Tongue (tissue), 2 donors: ENCODE results near the gene NPL. TPM values are rescaled to one million over a fixed set of nuclear protein-coding genes. Genes with fewer than 3 reads are reported as not detected.

Experiments used
- DNase-seq: peaks from one replicate; pipeline ENCODE4 v3.0.0-alpha.2; 2015
- total RNA-seq: library from RNA; depleted of rRNA; stranded (reverse); fragments of >200 nt; gene quantifications from one replicate; pipeline ENCODE4 v1.2.3, GENCODE V29; 2014

NPL gene, protein sequence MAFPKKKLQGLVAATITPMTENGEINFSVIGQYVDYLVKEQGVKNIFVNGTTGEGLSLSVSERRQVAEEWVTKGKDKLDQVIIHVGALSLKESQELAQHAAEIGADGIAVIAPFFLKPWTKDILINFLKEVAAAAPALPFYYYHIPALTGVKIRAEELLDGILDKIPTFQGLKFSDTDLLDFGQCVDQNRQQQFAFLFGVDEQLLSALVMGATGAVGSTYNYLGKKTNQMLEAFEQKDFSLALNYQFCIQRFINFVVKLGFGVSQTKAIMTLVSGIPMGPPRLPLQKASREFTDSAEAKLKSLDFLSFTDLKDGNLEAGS
- total RNA-seq, result 3.4 TPM

- peak; percentile 87 for DNase-seq
Observed at GRCh38 chr1:182789138-182790076, at the start of gene NPL. Gene NPL, plus strand, starts transcription at chr1:182789773. Its CDS starts 4,599 bp downstream, at chr1:182794372.

DNA sequence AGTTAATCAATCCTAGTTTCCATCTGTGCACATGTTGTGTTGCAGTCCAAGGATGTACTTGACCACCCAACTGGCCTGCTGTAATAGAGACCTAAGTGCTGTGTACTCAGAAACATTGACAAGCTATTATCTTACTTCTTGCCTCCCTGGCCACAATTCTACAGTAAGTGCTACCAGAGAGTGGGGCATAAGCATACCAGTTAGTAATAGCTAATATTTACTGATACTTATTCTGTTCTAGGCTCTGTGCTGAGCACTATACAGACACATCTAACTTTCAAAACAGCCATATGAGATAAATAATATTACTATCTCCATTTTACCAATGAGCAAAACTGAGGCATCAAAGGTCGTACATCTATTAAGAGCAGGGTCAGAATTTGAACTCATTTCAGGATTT, 49.5 kb upstream of the NPL start:
- DNase-seq, result no peak

- DNase-seq, result no peak
Observed at GRCh38 chr1:182742780-182743179, 46.8 kb upstream of the NPL start.

DNA sequence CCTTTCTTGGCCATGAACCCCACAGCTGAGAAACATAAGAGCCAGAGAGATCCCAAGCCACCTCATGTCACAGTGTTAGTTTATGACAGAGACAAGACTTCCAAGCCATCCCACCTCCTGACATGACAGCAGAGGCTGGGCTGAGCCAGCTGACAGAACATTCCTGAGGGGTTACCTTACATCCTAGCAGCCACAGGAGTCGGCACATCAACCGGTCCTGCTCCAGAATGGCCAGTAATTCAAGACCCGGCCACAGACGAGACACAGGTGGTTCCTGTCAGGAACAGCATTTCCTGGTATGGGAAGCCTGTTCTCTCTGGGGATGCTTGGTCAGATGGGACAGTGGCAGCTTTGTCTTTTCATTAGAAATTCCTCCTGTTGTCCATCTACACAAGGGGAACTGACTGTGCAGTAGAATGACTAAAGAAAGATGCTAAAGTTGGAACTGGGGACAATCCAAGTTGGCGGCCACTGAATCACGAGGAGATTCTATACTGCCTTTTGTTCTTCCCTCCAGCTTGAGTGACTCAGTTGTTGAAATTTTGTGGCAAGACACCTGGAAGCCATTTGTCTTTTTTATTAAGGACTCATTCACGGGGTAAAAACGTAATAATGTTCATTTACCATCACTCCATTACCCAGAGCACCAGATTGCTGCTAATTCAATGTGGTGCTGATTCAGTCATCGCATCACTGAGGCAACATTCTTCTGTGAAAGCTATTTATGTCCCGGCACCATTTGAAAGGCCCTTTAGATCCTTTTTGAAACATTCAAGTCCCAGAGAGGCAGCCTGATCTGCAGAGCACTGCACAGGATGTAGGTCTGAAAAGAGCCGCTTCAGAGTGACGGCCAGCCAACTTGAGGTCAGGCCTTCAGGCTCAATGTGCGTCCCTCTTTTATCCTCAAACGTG, 37.2 kb upstream of the NPL start:
- peak; percentile 53 for DNase-seq

DNA sequence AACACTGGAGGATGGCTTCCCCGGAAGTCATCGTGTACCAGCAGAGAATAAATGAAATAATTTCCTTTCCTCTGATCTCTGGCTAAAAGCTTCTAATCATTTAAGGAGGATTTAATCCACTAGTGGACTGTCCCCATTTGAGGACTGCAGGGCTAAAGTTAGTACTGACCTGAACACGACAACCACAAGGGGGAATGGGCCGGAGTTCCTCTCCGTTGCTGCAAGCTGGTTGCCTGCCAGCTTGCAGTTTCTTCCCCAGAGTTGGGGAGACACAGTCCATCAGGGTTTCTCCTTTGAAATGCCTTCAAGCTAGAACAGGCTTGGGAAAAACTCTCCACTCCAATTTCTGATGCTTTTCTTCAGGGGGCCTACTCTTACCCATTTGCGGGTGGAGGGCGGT, 35.5 kb upstream of the NPL start:
- DNase-seq, result no peak

DNA sequence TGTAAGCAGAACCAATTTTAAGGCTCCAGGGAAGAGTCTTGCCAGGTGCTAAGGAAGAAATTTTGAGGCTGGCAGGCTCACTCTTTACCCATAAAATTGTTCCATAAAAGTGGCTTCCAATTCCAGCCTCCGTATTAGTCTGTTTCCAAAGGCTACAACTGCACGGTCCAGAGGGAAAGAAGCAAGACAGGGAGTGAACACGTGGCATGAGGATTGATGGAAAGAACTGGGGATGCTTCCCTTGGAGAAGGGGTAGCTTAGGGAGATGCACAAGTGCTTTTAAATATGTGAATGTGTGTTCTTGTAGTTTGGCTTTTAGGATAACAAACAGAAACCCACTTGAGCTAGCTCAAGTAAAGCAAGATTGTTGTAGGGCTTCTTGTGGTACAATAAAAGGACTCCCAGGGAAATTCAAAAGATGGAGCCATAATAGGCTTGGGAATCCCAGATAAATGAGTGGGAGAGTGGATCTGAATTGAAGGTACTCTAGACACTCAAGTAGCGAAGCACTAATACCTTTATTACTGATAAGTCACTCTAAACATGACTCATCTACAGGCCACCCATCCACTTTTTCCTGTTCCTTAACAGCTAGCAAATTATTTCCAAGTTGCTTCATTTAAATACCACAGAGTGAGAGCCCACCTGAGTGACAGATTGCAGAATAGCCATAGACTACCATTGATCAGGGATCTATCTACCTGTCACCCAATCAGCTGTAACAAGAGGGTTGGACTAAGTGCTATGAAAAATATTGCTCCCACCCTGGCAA, 34.8 kb upstream of the NPL start:
- DNase-seq, result no peak

DNA sequence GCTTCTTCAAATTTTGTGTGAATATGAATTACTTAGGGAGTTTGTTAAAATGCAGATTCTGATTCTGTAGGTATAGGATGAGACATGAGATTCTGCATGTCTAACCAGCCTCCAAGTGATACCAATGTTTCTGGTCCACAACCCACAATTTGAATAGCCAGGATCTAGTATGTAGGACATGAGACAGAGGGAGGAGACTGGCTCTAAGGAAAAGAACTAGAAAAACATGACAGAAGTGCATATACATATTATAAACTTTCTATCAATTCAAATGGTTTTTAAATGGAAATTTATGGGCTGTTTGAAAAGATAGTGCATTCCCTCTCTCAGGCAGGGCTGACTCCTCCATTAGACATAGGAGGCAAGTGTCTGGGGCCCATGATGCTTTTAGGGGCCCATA, 33.9 kb upstream of the NPL start:
- no peak for DNase-seq

DNA sequence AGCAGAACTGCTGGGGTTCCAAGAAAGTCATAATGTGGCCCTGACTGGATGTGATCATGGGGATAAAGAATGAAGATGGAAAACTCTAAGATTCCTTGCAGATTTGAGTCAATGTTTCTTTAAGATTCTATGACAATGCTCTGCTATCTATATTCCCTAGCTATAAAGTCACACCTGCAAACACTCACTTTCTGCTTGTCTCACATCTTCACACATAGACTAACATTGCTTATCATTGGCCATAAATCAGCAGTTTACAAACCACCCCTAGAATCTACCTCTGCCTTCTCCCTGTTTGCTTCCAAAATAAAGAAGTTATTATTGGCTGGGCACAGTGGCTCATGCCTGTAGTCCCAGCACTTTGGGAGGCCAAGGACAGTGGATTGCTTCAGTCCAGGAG, 33.1 kb upstream of the NPL start:
- DNase-seq, result no peak

GRCh38 chr1:182761396-182762395, 27.9 kb upstream of the NPL start:
- DNase-seq, result peak; percentile 27

- no peak for DNase-seq
Observed at GRCh38 chr1:182762536-182762935, 27.0 kb upstream of the NPL start.

- peak; percentile 38 for DNase-seq
Observed at GRCh38 chr1:182764029-182764727, 25.4 kb upstream of the NPL start.

DNA sequence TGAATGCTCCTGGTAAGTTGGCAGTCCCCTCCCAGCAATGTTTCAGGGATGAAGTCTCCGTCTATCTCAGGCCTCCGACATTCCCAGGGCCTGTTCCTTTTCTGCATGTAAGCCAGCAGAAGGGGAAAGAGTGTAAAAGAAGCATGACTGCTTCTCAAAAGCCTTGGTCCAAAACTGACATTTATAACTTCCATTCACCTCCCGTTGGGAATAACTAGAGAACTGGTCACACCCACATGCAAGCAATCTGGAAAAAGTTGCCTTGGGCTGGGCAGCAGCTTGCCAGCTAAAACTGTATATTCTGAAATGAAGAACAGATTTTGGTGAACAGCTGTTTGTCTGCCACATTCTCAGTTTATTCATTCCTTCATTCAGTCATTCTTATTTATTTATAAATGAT, 24.2 kb upstream of the NPL start:
- DNase-seq, result peak; percentile 83

GRCh38 chr1:182766050-182766449, 23.5 kb upstream of the NPL start:
- no peak for DNase-seq

DNA sequence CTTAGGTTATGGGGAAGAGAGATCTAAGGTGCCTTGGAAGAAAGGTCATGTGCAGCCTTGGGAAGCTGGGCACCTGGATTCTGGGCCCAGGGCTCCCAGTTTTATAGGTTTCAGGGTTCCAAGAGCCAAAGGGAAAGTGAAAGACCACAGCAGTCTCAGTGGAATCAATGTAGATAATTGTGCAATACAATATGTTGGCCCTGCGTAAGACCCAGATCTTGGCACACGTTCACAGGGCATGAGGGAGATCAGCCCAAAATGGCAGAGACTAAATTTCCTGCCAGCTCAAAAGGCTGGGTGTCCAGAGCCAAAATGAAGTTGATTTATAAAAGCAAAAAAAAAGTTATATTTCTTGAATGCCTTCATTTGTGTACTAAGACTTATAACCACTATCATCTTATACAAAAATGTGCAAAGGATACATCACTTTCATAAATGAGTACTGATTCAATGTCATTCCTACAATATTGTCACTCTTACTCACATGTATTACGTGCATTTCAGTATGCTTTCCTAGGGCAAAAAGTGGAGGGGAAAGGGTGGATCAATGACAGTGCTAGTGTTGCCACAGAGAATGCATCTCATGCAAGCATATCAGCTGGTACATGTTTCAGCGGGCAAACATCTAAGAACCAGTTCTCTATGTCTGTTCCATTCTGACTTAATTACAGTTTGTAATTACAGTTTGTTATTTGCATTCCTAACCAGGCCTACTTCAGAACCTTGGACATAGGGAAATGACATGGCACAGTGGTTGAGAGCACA, 22.5 kb upstream of the NPL start:
- DNase-seq, result no peak

- DNase-seq, result no peak
Observed at GRCh38 chr1:182768963-182769362, 20.6 kb upstream of the NPL start.

DNA sequence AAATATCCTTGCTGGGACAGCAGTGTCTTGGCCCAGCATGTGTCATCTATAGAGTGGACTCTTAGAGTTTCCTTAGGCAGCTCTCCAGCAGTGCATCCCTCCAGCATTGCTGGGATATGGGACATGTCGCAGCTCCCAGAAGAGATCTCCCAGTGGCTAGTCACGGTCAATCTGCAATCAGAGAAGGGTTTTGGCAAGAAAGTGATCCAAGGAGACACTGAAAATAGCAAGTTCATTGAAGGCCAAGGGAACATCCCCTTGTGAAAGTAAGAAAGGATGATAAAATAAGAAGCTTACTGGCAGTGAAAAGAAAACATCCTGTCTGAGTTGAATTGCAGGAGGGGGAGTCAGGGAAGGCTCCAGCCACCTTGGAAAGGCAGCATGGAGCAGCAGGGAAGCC, 19.3 kb upstream of the NPL start:
- no peak for DNase-seq

- no peak for DNase-seq
Observed at GRCh38 chr1:182771187-182771984, 18.2 kb upstream of the NPL start.

DNA sequence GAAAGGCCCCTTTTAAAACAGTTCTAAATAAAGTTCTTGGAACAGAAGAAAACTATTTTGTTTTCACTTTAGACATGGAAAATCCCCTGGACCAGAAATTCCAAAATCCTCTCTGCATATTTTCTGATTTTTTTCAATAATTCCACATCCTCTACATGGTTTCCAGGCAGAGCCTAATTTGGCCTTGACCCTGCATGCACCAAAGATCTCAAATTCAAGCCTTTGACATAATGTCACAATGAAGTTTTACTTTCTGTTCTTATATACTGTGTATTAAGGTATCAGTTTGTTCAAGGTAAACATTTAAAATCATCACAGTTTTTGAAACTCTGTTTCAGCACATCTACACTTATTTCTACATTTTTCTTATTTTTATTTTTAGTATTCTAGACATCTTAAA, 12.2 kb upstream of the NPL start:
- no peak for DNase-seq
